H9 (cell line): Measurements from ENCODE around the gene ABCA7. TPM values are rescaled to one million over a fixed set of nuclear protein-coding genes. Genes with fewer than 3 reads are reported as not detected.

Experiments
- DNase-seq: peaks from one replicate; pipeline ENCODE4 v3.0.0-alpha.2; 2017
- H2AFZ ChIP-seq: one replicate; pipeline ENCODE4 v1.6.1; 2013; ENCODE audit warnings: mild to moderate bottlenecking, low read length, control low read depth, moderate library complexity
- H2AK5ac ChIP-seq: 2 replicates; pipeline ENCODE4 v1.6.1; 2013; ENCODE audit warnings: low read length, control low read depth, mixed read lengths; ENCODE audit not compliant: insufficient read length
- H2BK120ac ChIP-seq: one replicate; pipeline ENCODE4 v1.6.1; 2013; ENCODE audit warnings: low read depth, mild to moderate bottlenecking, low read length, control low read depth, inconsistent platforms; ENCODE audit not compliant: poor library complexity, severe bottlenecking
- H2BK12ac ChIP-seq: 2 replicates; pipeline ENCODE4 v1.6.1; 2013; ENCODE audit warnings: low read length, control low read depth, mixed read lengths, low read depth; ENCODE audit not compliant: insufficient read length
- H2BK15ac ChIP-seq: 2 replicates; pipeline ENCODE4 v1.6.1; 2013; ENCODE audit warnings: low read depth, low read length, control low read depth
- H2BK20ac ChIP-seq: one replicate; pipeline ENCODE4 v1.6.1; 2013; ENCODE audit warnings: low read depth, mild to moderate bottlenecking, low read length, control low read depth, inconsistent platforms; ENCODE audit not compliant: poor library complexity, severe bottlenecking
- H2BK5ac ChIP-seq: 2 replicates; pipeline ENCODE4 v1.6.1; 2013; ENCODE audit warnings: low read length, control low read depth, mixed read lengths; ENCODE audit not compliant: insufficient read length
- H3K14ac ChIP-seq: 2 replicates; pipeline ENCODE4 v1.6.1; 2013; ENCODE audit warnings: low read length, control low read depth; ENCODE audit not compliant: insufficient read depth
- H3K18ac ChIP-seq: 2 replicates; pipeline ENCODE4 v1.6.1; 2013; ENCODE audit warnings: low read depth, mild to moderate bottlenecking, mixed read lengths, low read length, control low read depth; ENCODE audit not compliant: insufficient read length
- H3K23ac ChIP-seq: 2 replicates; pipeline ENCODE4 v1.6.1; 2013; ENCODE audit warnings: low read length, control low read depth, mixed read lengths, low read depth; ENCODE audit not compliant: insufficient read length
- H3K23me2 ChIP-seq: 2 replicates; pipeline ENCODE4 v1.6.1; 2013; ENCODE audit warnings: low read depth, mild to moderate bottlenecking, mixed read lengths, low read length, control low read depth; ENCODE audit not compliant: insufficient read length, poor library complexity, severe bottlenecking
- H3K27ac ChIP-seq: 2 replicates; pipeline ENCODE4 v1.5.1; 2013; ENCODE audit warnings: low read length, control low read depth, mixed read lengths, low read depth; ENCODE audit not compliant: insufficient read length
- H3K27me3 ChIP-seq: 2 replicates; pipeline ENCODE4 v1.6.1; 2013; ENCODE audit warnings: low read length, control low read depth, inconsistent platforms; ENCODE audit not compliant: insufficient read depth
- H3K4ac ChIP-seq: 2 replicates; pipeline ENCODE4 v1.6.1; 2013; ENCODE audit warnings: low read depth, mild to moderate bottlenecking, control low read depth, inconsistent platforms, low read length, moderate library complexity
- H3K4me1 ChIP-seq: 2 replicates; pipeline ENCODE4 v1.6.1; 2013; ENCODE audit warnings: low read length, control low read depth, inconsistent platforms; ENCODE audit not compliant: insufficient read depth
- H3K4me2 ChIP-seq: 2 replicates; pipeline ENCODE4 v1.6.1; 2013; ENCODE audit warnings: low read length, control low read depth, mixed read lengths; ENCODE audit not compliant: insufficient read length, insufficient read depth
- H3K56ac ChIP-seq: 2 replicates; pipeline ENCODE4 v1.6.1; 2013; ENCODE audit warnings: low read depth, mild to moderate bottlenecking, mixed read lengths, low read length, control low read depth; ENCODE audit not compliant: insufficient read length
- H3K79me1 ChIP-seq: 2 replicates; pipeline ENCODE4 v1.6.1; 2013; ENCODE audit warnings: low read depth, mild to moderate bottlenecking, moderate library complexity, low read length, control low read depth, inconsistent platforms; ENCODE audit not compliant: insufficient read depth, poor library complexity, severe bottlenecking
- H3K79me2 ChIP-seq: 2 replicates; pipeline ENCODE4 v1.6.1; 2013; ENCODE audit warnings: low read length, control low read depth, inconsistent platforms; ENCODE audit not compliant: insufficient read depth
- H3K9ac ChIP-seq: 2 replicates; pipeline ENCODE4 v1.6.1; 2013; ENCODE audit warnings: low read length, control low read depth, mixed read lengths; ENCODE audit not compliant: insufficient read length; ENCODE audit errors: extremely low read depth
- H3K9me3 ChIP-seq: one replicate; pipeline ENCODE4 v1.6.1; 2013; ENCODE audit warnings: low read depth, low read length, inconsistent platforms; ENCODE audit not compliant: control insufficient read depth
- H3T11ph ChIP-seq: one replicate; pipeline ENCODE4 v1.6.1; 2013; ENCODE audit warnings: mild to moderate bottlenecking, low read length, control low read depth, inconsistent platforms
- H4K20me1 ChIP-seq: one replicate; pipeline ENCODE4 v1.6.1; 2013; ENCODE audit not compliant: control insufficient read depth, insufficient read length, insufficient read depth
- H4K5ac ChIP-seq: 2 replicates; pipeline ENCODE4 v1.6.1; 2013; ENCODE audit warnings: low read depth, mild to moderate bottlenecking, mixed read lengths, low read length, control low read depth; ENCODE audit not compliant: insufficient read length
- H4K8ac ChIP-seq: replicated peaks from 2 replicates; pipeline ENCODE4 v1.6.1; 2013; ENCODE audit warnings: low read length, control low read depth, mixed read lengths, low read depth; ENCODE audit not compliant: insufficient read length
- H4K91ac ChIP-seq: 2 replicates; pipeline ENCODE4 v1.6.1; 2013; ENCODE audit warnings: low read depth, mild to moderate bottlenecking, moderate library complexity, mixed read lengths, low read length, control low read depth; ENCODE audit not compliant: insufficient read length
- H3K27ac Mint-ChIP-seq, 3 experiments: 2 replicates in 2 of 3; 3 replicates in 1 of 3; pipeline ENCODE4 v1.8.0; 2020 to 2021; ENCODE audit warnings: mixed read lengths in 3 of 3, mild to moderate bottlenecking in 1 of 3, moderate library complexity in 1 of 3
- H3K27me3 Mint-ChIP-seq: 2 replicates; pipeline ENCODE4 v1.8.0; 2021; ENCODE audit warnings: low read depth, mild to moderate bottlenecking, moderate library complexity, mixed read lengths
- H3K36me3 Mint-ChIP-seq, 3 experiments: 2 replicates in 2 of 3; 3 replicates in 1 of 3; pipeline ENCODE4 v1.8.0; 2020 to 2021; ENCODE audit warnings: low read depth in 3 of 3, mixed read lengths in 3 of 3; ENCODE audit not compliant: insufficient read depth in 1 of 3
- H3K4me1 Mint-ChIP-seq, 2 experiments: 2 replicates each; pipeline ENCODE4 v1.8.0; 2020; ENCODE audit warnings: mixed read lengths in 2 of 2
- H3K4me3 Mint-ChIP-seq, 2 experiments: 2 replicates in 1 of 2; 3 replicates in 1 of 2; pipeline ENCODE4 v1.8.0; 2020 to 2021; ENCODE audit warnings: mild to moderate bottlenecking in 2 of 2, mixed read lengths in 2 of 2, moderate library complexity in 1 of 2
- H3K9me3 Mint-ChIP-seq, 2 experiments: 2 replicates in 1 of 2; 3 replicates in 1 of 2; pipeline ENCODE4 v1.8.0; 2020; ENCODE audit warnings: mild to moderate bottlenecking in 2 of 2, mixed read lengths in 2 of 2, moderate library complexity in 1 of 2
- CTCF ChIP-seq: fragments of 200-600 bp; sonication (generic); conservative IDR thresholded peaks from 3 replicates; pipeline ENCODE4 v1.8.0; 2021; ENCODE audit warnings: antibody characterized with exemption, mild to moderate bottlenecking
- WGBS: extraction: QIAGEN DNeasy Blood & Tissue Kit; methylation state at CpG from one replicate; pipeline ENCODE4 v1.1.7; 2013; ENCODE audit warnings: missing lambda C conversion rate, low lambda C conversion rate, mixed read lengths; ENCODE audit not compliant: insufficient read length; ENCODE audit errors: extremely low coverage; 5-methylcytosine and 5-hydroxymethylcytosine counted together
- total RNA-seq: library from RNA; stranded (reverse); gene quantifications from 2 replicates; pipeline ENCODE4 v1.2.1, GENCODE V29; 2021

ABCA7 gene
- total RNA-seq, 1 experiment from 2014 or later = 34.6 TPM

DNA sequence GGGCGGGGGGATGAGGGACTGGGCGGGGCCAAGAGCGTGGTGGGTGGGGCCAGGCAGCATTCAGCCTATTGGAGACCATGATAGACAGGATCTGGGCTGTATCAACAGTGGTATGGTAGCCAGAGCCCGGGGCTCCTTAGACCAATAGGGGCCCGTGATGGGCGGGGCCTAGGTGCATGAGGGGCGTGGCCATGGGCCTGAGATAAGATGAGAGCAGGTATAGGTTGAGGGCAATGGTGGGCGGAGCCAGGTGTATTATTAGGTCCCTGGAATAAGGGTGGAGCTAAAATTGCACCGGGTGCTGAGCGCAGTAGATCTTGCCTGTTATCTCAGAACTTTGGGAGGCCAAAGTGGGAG is 5.3 kb downstream of the ABCA7 start:
- Histone ChIP-seq H4K91ac (no peak overlapping the region), H2BK12ac (no peak overlapping the region), H3K18ac (no peak overlapping the region), H3K23me2 (peaks cover 5% of the 10 kb centered on the region), H3K23ac (no peak overlapping the region), H3K79me1 (no peaks in the 10 kb centered on the region), H2AFZ (no peak overlapping the region), H2BK5ac (no peak overlapping the region), H2BK15ac (no peak overlapping the region), H3K9me3 (no peaks in the 10 kb centered on the region), H3K9ac (no peak overlapping the region), H4K8ac (no peak overlapping the region), H4K5ac (no peak overlapping the region), H3K4me2 (no peak overlapping the region), H2BK120ac (no peak overlapping the region), H3K4me1 (no peaks in the 10 kb centered on the region; the same call in 1 of the 2 replicates), H3K79me2 (no peaks in the 10 kb centered on the region), H2AK5ac (no peak overlapping the region), H3K14ac (no peak overlapping the region), H3K4ac (no peak overlapping the region), H4K20me1 (no peaks in the 10 kb centered on the region), H3K27ac (no peak overlapping the region), H3K56ac (no peak overlapping the region), H3T11ph (no peak overlapping the region), H2BK20ac (no peak overlapping the region), H3K27me3 (no peaks in the 10 kb centered on the region)
- Mint-ChIP-seq H3K4me3 (no peak overlapping the region; a peak in 1 of 5 replicates), H3K27me3 (0 out of 2 replicates have a peak, but pooled peaks cover 2% of the 10 kb centered on the region), H3K4me1 (peaks cover 5 to 11% of the 10 kb centered on the region in 2 experiments; a peak in 2 of 4 replicates), H3K27ac (no peak overlapping the region), H3K9me3 (no peaks in the 10 kb centered on the region), H3K36me3 (peaks cover 0 to 12% (median 0%) of the 10 kb centered on the region in 3 experiments; a peak in 1 of 7 replicates)
- no CpG with 5 or more reads among the region's 10 CpGs for WGBS
- DNase-seq = peak; percentile 97
- TF ChIP-seq CTCF = no peak
